G401.6 (cell line): Measurements from ENCODE around the gene CDC6.

ENCODE experiments used
- FAIRE-seq: peaks from 2 replicates; lab custom pipeline; 2012; peaks lifted over from hg19 to GRCh38; lab: Jason Lieb, UNC

CDC6 gene, protein sequence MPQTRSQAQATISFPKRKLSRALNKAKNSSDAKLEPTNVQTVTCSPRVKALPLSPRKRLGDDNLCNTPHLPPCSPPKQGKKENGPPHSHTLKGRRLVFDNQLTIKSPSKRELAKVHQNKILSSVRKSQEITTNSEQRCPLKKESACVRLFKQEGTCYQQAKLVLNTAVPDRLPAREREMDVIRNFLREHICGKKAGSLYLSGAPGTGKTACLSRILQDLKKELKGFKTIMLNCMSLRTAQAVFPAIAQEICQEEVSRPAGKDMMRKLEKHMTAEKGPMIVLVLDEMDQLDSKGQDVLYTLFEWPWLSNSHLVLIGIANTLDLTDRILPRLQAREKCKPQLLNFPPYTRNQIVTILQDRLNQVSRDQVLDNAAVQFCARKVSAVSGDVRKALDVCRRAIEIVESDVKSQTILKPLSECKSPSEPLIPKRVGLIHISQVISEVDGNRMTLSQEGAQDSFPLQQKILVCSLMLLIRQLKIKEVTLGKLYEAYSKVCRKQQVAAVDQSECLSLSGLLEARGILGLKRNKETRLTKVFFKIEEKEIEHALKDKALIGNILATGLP

DNA sequence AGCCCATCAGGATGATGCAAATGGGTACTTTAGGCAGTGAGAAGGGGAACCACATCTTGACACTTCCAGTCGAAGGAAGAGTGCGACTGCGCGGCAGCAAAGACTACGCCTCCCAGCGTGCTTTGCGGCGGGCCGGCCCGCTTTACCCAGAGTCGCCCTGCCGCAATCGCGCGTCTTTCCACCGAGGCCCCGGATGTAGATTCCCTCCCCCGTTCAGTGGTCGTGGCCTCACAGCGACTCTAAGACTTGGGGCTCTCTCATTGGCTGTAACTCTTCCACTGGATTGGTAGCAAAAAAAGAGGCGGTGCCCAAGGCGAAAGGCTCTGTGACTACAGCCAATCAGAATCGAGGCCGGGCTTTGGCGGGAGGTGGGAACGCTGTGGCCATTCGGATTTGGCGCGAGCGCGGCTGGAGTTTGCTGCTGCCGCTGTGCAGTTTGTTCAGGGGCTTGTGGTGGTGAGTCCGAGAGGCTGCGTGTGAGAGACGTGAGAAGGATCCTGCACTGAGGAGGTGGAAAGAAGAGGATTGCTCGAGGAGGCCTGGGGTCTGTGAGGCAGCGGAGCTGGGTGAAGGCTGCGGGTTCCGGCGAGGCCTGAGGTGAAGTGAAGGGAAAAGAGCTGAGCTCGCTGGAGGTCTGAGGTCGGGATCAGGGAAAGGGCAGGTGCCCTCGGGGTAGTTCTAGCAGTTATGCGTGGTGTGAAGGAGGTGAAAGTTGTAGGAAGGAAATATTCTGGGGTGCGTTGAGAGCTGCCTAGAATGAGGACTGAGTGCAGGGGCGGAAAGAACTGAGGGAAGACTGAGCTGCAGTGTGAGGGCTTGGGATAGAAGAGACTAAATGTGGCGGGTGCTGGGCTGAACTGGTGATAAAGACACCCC lies at the start of gene CDC6:
TSS of gene CDC6 (plus strand) at position 386 of the 876 bp plus-strand sequence. CDS start 1,542 bp downstream, outside the sequence.
- peak; percentile 98 for FAIRE-seq

DNA sequence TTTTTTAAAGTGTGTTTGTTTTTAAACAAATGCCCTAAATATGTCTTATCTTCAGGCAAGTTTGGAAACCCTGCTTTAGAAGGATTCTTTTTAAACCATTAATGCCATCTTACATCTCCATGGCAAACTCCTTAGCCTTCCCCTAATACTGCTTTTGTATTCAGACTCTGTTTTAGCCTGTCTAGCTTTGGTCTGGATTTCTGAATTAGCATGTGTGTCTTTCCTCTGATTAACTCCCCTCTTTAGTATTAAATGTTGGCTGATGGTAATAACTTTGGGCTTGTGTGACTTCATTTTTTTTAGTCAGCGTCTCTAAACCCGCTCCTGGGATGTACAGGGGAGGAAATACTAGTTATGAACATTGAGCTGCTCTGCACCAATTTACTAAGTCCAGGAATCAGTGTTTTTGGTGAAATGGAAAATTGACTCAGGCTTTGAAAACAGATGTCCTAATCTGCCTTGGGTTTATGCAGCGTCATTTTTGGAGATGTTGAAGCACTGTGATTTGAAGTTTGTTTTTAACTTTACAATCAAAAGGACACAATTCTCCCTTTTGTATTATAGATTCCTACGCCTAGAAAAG lies 46.3 kb upstream of the CDC6 start:
- FAIRE-seq = no peak

DNA sequence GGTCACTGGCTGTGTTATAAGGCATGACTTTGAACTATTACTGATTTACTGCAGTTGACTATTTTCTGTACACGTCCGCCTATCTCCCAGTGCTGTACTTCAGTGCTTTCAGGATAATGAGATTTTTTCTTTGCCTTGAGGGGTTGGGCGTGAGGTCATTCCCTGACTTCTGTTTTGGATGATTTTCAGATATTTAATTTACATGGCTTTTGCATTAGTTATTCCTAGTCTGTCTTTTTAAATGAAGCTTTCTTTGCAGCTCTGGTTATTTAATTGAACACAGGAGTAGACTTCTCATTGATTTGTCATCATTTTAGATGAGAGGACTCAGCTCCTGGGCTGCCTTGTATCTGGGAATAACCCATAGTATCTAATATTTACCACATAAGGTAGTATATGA lies 44.9 kb upstream of the CDC6 start:
- no peak for FAIRE-seq

DNA sequence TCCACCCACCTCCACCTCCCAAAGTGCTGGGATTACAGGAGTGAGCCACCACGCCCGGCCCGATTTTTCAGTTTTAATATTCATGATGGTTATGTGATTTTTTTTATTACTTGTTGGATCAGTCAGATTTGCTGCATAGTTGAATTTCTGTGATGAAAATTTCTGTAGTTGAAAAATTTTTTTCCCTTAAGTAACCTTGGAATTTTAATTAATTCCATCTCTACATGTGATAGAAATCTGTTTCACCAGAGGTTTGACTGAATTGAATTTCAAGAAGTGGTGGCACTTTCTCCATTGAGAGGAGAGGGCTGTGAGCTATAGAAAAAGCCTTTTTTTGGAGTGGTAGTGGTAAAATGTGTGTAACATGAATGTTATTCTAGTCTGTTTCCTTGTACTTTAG lies 43.9 kb upstream of the CDC6 start:
- no peak for FAIRE-seq

DNA sequence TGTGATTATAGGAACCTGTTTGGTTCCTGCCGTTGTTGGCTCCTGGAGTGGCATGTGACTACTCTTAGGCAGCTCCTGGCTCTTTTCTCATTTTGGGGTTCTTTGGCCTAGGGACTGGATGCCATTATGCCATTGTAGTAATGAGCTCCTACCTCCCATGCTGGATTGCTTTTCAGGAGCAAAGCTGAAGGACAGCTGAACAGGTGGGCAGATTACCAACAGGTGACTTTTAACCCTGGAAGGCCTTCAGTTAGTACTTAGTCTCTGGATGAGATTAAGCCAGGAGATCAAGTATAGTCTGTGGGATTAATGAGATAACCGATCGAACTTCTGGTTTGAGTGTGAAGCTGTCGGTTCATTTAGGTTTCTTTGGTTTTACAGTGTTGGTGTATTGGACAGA lies 43.4 kb upstream of the CDC6 start:
- FAIRE-seq = no peak

DNA sequence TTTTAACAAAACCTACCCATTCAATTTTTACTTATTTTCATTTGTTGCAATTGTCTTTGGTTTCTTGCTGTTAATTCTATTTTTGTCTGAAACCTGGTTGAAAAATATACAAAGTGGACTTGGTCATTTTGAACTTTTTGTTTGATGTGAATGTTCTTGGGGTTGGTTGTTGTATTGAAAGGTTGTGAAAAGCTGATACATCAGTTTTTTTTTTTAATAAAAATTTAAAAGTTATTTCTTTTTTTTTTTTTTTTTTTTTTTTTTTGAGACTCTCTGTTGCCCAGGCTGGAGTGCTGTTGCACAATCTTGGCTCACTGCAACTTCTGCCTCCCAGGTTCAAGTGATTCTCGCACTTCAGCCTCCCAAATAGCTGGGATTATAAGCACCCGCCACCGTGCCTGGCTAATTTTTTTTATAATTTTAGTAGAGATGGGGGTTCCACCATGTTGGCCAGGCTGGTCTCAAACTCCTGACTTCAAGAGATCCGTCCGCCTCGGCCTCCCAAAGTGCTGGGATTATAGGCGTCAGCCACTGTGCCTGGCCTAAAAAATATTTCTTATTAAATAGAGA lies 39.7 kb upstream of the CDC6 start:
- no peak for FAIRE-seq

DNA sequence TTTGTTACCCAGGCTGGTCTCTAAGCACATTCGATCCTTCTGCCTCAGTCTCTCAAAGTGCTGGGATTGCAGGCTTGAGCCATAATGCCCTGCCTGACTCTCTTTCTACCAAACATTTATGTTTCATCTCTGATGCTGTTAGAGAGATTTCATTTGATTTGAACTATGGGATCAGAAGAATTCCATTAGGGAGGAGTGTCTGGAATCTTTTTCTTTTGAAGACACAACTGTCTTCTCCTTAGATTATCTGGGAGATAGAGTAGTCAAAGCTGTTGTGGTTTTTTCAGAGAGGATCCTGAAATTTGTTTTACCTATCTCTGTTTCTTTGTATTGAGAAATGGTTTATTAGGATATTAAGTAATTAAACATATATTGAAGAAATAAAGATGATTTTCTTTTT lies 39.2 kb upstream of the CDC6 start:
- FAIRE-seq = no peak

DNA sequence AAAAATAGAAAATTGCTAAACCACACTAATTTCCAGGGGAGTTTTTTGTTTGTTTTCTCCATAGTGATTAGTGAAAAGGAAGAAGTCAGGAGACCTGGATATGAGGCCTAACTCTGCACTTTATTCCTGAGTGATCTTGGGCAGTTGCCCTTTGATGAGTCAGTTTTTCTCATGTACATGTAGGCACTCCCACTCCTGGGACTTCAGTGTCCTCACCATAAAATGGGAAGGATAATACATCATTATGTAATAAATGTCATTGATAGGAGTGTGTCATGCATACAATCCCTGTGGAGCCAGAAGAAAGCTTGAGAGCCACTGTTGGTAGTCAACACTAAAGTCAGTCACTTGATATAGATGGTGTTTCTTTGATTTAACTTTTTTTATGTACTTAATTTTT lies 36.1 kb upstream of the CDC6 start:
- no peak for FAIRE-seq

DNA sequence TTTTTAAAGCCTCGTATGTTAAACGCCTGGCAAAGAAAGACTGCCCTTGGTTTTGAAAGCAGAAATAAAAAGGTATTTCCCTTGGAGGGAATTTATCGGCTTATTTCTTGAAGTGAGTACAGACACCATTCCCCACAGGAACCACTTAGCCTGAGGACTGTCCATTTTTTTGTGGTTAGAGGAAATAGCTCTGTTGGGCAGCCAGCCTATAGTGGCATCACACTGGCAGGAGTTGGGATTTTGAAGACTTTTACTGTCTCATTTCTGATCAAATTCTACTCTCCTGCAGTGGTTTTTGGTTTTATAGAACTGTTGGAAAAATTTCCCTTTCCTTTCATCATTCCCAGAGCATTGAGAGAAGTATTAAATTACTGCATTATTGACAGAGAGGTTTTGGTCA lies 34.1 kb upstream of the CDC6 start:
- FAIRE-seq = no peak

DNA sequence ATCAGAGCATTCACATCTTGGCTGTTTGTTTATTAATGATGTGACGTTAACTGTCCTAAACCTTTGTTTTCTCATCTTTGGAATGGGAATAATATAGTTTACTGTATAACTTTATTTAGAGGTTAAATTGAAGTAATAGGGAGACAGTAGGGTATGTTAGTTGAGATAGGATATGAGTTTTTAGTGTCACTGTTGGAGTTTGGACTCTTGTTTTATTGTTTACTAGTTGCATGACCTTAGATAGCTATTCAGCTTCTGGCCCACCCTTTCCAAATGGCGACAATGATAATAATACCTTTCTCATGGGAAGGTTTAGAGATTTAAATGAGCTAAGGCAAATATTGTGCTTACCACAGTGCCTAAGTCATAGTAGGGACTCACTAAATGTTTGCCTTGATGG lies 28.2 kb upstream of the CDC6 start:
- FAIRE-seq = no peak

DNA sequence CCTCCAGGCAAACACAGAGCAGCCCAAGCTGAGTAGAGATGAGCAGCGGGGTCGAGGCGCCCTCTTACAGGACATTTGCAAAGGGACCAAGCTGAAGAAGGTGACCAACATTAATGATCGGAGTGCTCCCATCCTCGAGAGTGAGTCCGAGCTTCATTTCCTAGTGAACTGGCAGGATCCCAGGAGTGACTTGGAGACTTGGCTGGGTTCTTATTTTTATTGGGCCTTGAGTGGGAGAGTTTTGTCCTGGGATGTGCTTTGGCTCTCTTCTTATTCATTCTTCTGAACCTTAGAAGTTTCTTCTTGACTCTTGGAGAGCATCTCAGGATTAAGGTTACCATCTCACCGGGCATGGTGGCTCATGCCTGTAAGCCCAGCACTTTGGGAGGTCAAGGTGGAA lies 27.2 kb upstream of the CDC6 start:
- no peak for FAIRE-seq

DNA sequence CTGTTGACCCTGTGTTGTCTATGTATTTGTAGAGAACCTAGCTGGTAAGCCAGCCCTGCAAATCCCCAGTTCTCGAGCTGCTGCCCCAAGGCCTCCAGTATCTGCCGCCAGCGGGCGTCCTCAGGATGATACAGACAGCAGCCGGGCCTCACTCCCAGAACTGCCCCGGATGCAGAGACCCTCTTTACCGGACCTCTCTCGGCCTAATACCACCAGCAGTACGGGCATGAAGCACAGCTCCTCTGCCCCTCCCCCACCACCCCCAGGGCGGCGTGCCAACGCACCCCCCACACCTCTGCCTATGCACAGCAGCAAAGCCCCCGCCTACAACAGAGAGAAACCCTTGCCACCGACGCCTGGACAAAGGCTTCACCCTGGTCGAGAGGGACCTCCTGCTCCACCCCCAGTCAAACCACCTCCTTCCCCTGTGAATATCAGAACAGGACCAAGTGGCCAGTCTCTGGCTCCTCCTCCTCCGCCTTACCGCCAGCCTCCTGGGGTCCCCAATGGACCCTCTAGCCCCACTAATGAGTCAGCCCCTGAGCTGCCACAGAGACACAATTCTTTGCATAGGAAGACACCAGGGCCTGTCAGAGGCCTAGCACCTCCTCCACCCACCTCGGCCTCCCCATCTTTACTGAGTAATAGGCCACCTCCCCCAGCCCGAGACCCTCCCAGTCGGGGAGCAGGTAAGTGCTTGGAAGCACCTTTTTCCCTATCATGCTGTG lies 23.1 kb upstream of the CDC6 start:
- FAIRE-seq = no peak

DNA sequence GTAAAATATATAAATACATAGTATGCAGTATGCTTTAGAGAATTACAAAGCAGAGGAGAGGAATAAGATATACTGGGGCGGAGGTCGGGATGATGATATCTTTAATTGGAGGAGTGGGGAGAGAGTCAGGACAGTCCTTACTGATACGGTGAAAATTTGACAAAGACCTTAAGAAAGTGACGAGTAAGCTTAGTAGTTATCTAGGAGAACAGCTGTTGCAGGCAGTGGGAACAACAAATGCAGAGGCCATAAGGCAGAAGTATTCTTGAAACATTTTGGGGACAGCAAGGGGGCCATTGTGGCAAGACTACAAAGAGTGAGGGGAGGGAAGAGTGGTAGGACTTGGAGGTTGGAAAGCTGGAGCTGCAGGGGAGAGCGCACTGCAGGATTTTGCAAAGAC lies 22.3 kb upstream of the CDC6 start:
- FAIRE-seq = no peak

DNA sequence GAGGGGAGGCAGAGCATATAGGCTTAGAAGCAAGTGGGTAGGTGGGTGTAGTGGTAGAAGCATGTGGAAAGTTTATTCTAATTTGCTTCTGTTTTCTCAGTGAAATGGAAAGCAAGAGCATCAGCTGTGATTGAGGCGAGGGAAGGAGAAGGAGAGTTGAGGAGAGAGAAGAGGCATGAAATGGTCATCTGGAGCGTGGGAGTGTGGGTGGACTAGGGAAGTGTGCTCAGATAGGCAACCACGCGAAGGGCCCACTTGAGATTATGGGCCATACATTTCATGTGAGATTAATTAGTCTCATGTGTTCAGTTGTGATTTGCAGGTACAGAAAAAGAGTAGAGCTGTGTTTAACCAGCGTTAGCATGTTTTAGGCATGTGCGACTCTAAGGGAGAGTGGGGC lies 20.8 kb upstream of the CDC6 start:
- no peak for FAIRE-seq

DNA sequence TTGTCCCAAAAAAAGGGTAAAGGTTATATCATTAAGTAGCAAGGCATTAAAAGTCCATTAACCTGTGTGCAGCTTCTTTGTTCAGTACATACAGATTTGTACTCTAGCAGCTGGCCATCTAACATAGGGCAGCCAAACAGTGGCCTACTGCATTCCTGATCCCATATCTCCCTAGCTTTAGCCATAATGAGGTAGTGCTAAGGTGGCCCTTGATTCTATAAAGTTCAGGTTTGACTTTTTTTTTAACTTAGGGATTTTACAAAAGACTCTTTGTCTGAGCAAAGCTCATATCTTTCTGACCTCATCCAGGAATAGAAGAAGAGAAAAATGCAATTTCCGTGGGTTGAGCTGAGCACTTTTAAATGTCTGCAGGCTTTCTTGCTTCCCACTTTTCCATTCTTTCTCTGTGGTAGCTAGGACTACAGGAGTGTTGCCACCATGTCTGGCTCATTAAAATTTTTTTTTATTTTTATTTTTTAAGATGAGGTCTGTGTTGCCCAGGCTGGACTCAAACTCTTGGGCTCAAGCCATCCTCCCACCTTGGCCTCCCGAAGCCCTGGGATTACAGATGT lies 19.5 kb upstream of the CDC6 start:
- no peak for FAIRE-seq

DNA sequence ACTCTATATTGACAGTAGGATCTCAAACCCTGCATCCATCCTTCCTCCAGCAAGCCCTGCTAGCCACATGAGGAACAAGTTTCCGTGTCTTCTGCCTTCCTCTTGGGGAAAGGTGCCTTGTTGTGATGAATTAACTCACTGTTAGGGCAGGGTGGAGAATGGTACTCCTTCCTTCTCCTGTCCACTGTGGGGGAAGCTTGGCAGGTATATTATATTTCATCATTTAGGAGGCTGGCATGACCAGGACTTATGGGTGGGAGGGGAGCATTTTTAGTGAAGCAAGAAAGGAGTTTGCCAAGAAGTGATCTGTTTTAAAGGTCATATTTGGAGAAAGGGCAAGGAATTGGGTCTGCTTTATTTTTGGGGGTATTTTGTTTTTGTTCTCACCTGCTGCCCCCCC lies 9.3 kb upstream of the CDC6 start:
- FAIRE-seq = no peak

DNA sequence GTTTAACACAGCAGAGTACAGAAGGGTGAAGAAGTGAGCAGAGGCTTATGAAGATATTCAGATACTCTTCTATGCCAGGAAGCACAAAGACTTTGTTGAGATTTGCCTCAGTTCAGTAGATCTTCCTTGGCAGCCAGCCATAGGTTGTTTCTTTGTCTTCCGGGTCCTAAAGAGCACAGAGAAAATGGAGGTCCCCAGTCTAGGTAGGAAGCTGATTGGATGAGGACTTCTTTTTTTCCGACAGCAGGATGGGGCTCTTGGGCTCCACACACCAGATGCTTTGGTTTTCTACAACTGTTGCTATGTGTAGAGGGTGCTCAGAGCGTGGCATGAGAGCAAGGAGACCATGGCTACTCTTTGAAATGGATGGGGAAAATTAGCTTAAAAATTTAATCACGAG lies 8.3 kb upstream of the CDC6 start:
- FAIRE-seq = no peak

DNA sequence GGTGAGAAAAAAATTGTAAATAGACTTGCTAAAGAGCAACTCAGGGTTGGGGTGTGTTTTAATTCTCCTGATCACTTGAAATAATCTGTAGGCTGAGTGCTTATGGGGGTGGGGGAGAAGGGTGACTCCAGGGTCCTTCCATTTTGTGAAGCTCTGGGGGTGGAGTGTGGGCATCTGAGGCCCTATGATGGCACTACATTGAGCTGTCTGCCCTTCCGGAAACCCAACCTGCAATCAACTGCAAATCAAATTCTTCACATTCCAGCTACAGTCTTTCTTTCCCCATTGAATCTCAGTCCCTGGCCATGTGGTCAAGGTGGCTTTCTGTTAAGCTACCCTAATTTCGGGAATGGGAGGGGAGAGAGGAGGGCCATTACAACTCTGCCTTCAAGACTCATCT lies 6.0 kb upstream of the CDC6 start:
- no peak for FAIRE-seq

DNA sequence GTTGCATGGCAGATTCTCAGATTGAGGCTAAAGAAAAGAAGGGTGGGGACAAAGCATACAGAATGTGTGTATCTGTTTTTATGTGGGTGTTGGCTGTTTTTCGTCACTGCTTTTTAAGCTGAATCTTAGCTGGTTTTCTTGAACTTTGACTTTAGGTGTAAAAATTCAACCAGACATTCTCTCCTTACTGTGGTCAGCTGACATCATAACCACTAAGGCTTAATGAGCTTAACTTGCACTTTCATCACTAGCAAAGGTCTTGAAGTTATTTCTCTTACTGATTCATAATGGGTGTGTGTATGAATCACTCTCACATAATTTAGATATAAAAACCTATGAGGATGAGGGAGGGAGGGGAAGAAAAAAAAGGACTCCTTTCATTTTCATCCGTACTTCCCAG lies 4.0 kb upstream of the CDC6 start:
- FAIRE-seq = no peak

DNA sequence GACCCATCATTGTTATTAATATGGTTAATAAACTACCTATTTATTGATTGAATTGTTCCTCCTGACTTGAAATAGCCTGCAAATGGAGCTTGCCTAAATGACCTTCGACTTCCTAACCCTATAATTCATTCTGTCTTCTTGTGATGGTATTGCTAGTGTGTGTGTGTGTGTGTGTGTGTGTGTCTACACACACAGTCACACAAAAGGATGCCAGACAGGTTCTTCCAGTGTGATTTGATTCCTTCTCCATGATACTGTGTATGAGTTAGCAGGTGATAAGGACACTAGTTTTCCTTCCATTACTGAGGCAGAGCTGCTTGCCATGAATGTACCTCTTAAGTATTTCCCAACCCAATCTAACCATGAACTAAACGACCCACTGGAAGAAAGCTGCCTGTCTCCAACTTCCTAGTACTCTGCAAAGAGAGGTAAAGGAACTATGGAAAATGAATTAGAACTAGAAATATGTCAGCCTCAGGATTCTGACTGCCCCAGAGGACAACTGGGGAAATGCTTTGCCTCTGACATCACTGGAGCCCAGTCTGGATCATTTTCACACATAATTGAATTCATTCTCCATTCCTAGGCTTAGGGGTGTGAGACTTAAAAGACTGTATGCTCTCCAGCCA lies 3.5 kb upstream of the CDC6 start:
- no peak for FAIRE-seq

DNA sequence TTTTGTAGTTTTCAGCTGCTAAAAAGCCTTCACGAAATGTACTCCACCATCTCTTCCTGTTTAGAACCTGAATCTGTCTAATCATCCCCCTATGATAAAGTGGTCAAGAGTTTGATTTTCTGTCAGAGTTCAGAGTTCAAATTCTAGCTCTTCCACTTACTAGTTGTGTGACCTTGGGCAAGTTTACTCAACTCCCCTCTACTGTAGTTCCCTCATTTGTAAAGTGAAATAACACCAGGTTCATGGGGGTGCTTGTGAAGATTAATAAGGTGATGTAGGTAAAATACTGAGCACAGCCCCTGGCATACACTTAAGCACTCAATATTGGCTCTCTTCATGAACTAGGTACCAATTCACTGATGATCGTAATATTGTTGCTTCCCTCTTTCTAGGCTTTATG lies 1.2 kb upstream of the CDC6 start:
- no peak for FAIRE-seq
